ENCODE results near the gene WWOX. TPM values are rescaled to one million over a fixed set of nuclear protein-coding genes. Genes with fewer than 3 reads are reported as not detected.

The WWOX gene
- total RNA-seq, 1 experiment from 2014 or later, result 15.6 TPM

GRCh38 chr16:78155791-78156345 lies 56.4 kb downstream of the WWOX start:
- H3K27me3 Mint-ChIP-seq (ENCODE audit: low read depth), result peaks cover 3% of the 10 kb centered on the region
- Histone ChIP-seq H3K4me1 (ENCODE audit: insufficient read depth, low read length) (no peaks in the 10 kb centered on the region), H3K56ac (ENCODE audit: insufficient read length, low read depth, low read length) (no peak overlapping the region), H2BK120ac (ENCODE audit: low read depth, low read length, poor library complexity, severe bottlenecking) (no peak overlapping the region), H2BK20ac (ENCODE audit: low read depth, low read length, poor library complexity, severe bottlenecking) (no peak overlapping the region), H3K9ac (ENCODE audit: extremely low read depth, insufficient read length, low read length) (no peak overlapping the region), H3K4me2 (ENCODE audit: insufficient read depth, insufficient read length, low read length) (no peak overlapping the region), H4K5ac (ENCODE audit: insufficient read length, low read depth, low read length) (no peak overlapping the region), H4K20me1 (ENCODE audit: control insufficient read depth, insufficient read depth, insufficient read length) (no peaks in the 10 kb centered on the region), H3K27me3 (ENCODE audit: insufficient read depth, low read length) (no peaks in the 10 kb centered on the region), H3K23ac (ENCODE audit: insufficient read length, low read depth, low read length) (no peak overlapping the region), H3K79me2 (ENCODE audit: insufficient read depth, low read length) (no peaks in the 10 kb centered on the region), H3K27ac (ENCODE audit: insufficient read length, low read depth, low read length) (no peak overlapping the region), H4K8ac (replicated peaks; ENCODE audit: insufficient read length, low read depth, low read length) (no peak overlapping the region), H2BK5ac (ENCODE audit: insufficient read length, low read length) (no peak overlapping the region), H3K4ac (ENCODE audit: low read depth, low read length) (no peak overlapping the region), H2BK12ac (ENCODE audit: insufficient read length, low read depth, low read length) (no peak overlapping the region), H3K79me1 (ENCODE audit: insufficient read depth, low read depth, low read length, poor library complexity, severe bottlenecking) (no peaks in the 10 kb centered on the region), H2BK15ac (ENCODE audit: low read depth, low read length) (no peak overlapping the region), H3T11ph (ENCODE audit: low read length) (no peak overlapping the region), H3K23me2 (ENCODE audit: insufficient read length, low read depth, low read length, poor library complexity, severe bottlenecking) (no peaks in the 10 kb centered on the region), H3K9me3 (ENCODE audit: control insufficient read depth, low read depth, low read length) (no peaks in the 10 kb centered on the region), H2AK5ac (ENCODE audit: insufficient read length, low read length) (no peak overlapping the region), H4K91ac (ENCODE audit: insufficient read length, low read depth, low read length) (no peak overlapping the region), H3K18ac (ENCODE audit: insufficient read length, low read depth, low read length) (no peak overlapping the region), H2AFZ (ENCODE audit: low read length) (no peak overlapping the region), H3K14ac (ENCODE audit: insufficient read depth, low read length) (no peak overlapping the region)
- no peak for TF ChIP-seq CTCF (conservative IDR thresholded peaks at IDR 0.05)
- no peaks in the 10 kb centered on the region for H3K4me1 Mint-ChIP-seq
- no peak for DNase-seq
- no CpG with 5 or more reads among the region's 7 CpGs for WGBS (ENCODE audit: extremely low coverage, insufficient read length, low lambda C conversion rate)
- no peak overlapping the region for H3K4me3 Mint-ChIP-seq
- H3K36me3 Mint-ChIP-seq (ENCODE audit: insufficient read depth in 1 of 3, low read depth in 3 of 3), result peaks cover 0 to 4% (median 0%) of the 10 kb centered on the region in 3 experiments; a peak in 1 of 7 replicates
- no peak overlapping the region for H3K27ac Mint-ChIP-seq
- peaks cover 3 to 8% of the 10 kb centered on the region in 2 experiments; a peak in 3 of 5 replicates for H3K9me3 Mint-ChIP-seq
